GM23248 (cell line): ENCODE measurements around the gene CD300H. TPM values are rescaled to one million over a fixed set of nuclear protein-coding genes. Genes with fewer than 3 reads are reported as not detected.

ENCODE experiments used
- DNase-seq: peaks from one replicate; pipeline ENCODE4 v3.0.0-alpha.2; 2015
- H2AFZ ChIP-seq: fragments of 200-600 bp; sonication (generic); 2 replicates; pipeline ENCODE4 v1.6.1; 2016; ENCODE audit warnings: antibody characterized with exemption
- H3F3A ChIP-seq: fragments of 200-600 bp; sonication (generic); 2 replicates; pipeline ENCODE4 v1.6.1; 2016; ENCODE audit warnings: mild to moderate bottlenecking, antibody characterized with exemption, mixed run types; ENCODE audit not compliant: insufficient read depth
- H3K27ac ChIP-seq: fragments of 200-600 bp; sonication (generic); 2 replicates; pipeline ENCODE4 v1.5.1; 2016; ENCODE audit warnings: mild to moderate bottlenecking
- H3K27me3 ChIP-seq: fragments of 200-600 bp; sonication (generic); replicated peaks from 2 replicates; pipeline ENCODE4 v1.6.1; 2016; ENCODE audit warnings: mild to moderate bottlenecking; ENCODE audit not compliant: insufficient read depth
- H3K36me3 ChIP-seq: fragments of 200-600 bp; sonication (generic); 2 replicates; pipeline ENCODE4 v1.6.1; 2016; ENCODE audit warnings: low read depth, mild to moderate bottlenecking
- H3K4me1 ChIP-seq: fragments of 200-600 bp; sonication (generic); 2 replicates; pipeline ENCODE4 v1.6.1; 2016; ENCODE audit warnings: mild to moderate bottlenecking; ENCODE audit not compliant: insufficient read depth
- H3K4me2 ChIP-seq: fragments of 200-600 bp; sonication (generic); one replicate; pipeline ENCODE4 v1.6.1; 2016; ENCODE audit warnings: mild to moderate bottlenecking; ENCODE audit not compliant: unreplicated experiment
- H3K4me3 ChIP-seq: fragments of 200-600 bp; sonication (generic); 2 replicates; pipeline ENCODE4 v1.5.1; 2016; ENCODE audit warnings: mild to moderate bottlenecking
- H3K79me2 ChIP-seq: fragments of 200-600 bp; sonication (generic); 2 replicates; pipeline ENCODE4 v1.6.1; 2016; ENCODE audit warnings: mild to moderate bottlenecking; ENCODE audit not compliant: insufficient read depth
- H3K9ac ChIP-seq: fragments of 200-600 bp; sonication (generic); 2 replicates; pipeline ENCODE4 v1.6.1; 2016; ENCODE audit warnings: mild to moderate bottlenecking
- H3K9me2 ChIP-seq: fragments of 200-600 bp; sonication (generic); 2 replicates; pipeline ENCODE4 v1.6.1; 2016; ENCODE audit warnings: mixed run types, mild to moderate bottlenecking, moderate library complexity; ENCODE audit not compliant: insufficient read depth
- H3K9me3 ChIP-seq: fragments of 200-600 bp; sonication (generic); one replicate; pipeline ENCODE4 v1.6.1; 2017; ENCODE audit warnings: low read depth
- H4K20me1 ChIP-seq: fragments of 200-600 bp; sonication (generic); 2 replicates; pipeline ENCODE4 v1.6.0; 2016; ENCODE audit not compliant: insufficient read depth
- EZH2 ChIP-seq: fragments of 200-600 bp; sonication (generic); IDR thresholded peaks from 2 replicates; pipeline ENCODE4 v1.6.1; 2018; ENCODE audit warnings: antibody characterized with exemption, mild to moderate bottlenecking; ENCODE audit not compliant: insufficient read depth, poor library complexity, severe bottlenecking
- EZH2phosphoT487 ChIP-seq: fragments of 200-600 bp; sonication (generic); IDR thresholded peaks from 2 replicates; pipeline ENCODE4 v1.6.1; 2018; ENCODE audit warnings: antibody characterized with exemption, moderate library complexity, mild to moderate bottlenecking, low read depth; ENCODE audit not compliant: insufficient read depth
- WGBS, 2 experiments: methylation state at CpG; one replicate each; pipeline ENCODE4 v1.1.6; 2015 to 2017; ENCODE audit warnings: low lambda C conversion rate in 2 of 2, low coverage in 1 of 2; ENCODE audit errors: missing lambda C conversion rate in 2 of 2; 5-methylcytosine and 5-hydroxymethylcytosine counted together
- in situ Hi-C: fragments of 300-500 bp; cut with MboI; formaldehyde crosslinking; loops from 2 replicates; pipeline ENCODE4 v1.15.0; 2020
- polyA plus RNA-seq: library from polyadenylated mRNA; unstranded; fragments of >200 nt; fragmentation: Nextera tagmentation; extraction: Ambion mirVana; gene quantifications from 2 replicates; pipeline ENCODE4 v1.2.1, GENCODE V29; 2016
- total RNA-seq: library from RNA; depleted of rRNA; stranded (reverse); fragments of >200 nt; shearing (Covaris generic); gene quantifications from 2 replicates; pipeline ENCODE4 v1.2.3, GENCODE V29; 2014

CD300H gene
- total and polyA plus RNA-seq, 2 experiments from 2014 or later: not detected

DNA sequence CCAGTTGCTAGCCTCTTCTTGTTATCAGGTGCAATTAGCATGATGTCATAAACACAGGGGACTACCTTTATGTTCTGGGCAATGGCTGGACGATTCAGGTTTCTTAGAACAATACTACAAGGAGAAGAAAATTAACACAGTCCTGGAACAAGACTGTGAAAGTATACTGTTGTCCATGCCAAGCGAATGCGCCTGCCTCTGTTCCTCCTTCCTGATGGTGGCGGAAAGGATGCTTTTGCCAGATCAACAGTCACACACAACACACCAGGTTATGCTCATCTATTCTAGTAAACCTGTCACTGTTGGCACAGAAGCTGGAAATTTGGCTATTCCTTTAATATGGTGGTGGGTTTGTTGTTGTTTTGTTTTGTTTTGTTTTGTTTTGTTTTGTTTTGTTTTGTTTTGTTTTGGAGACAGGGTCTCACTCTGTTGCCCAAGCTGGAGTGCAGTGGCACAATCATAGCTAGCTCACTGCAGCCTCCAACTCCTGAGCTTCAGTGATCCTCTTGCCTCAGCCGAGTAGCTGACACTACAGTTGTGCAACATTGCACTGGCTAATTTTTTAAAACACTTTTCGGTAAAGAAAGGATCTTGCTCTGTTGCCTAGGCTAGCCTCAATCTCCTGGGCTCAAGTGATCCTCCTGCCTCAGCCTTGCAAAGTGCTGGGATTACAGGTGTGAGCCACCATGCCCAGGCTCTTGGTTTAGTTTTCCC, 27.9 kb upstream of the CD300H start:
- Histone ChIP-seq H3K4me1 (no peaks in the 10 kb centered on the region), H3K4me2 (no peak overlapping the region), H2AFZ (no peak overlapping the region), H3K9me2 (no peaks in the 10 kb centered on the region), H3K27ac (no peak overlapping the region), H4K20me1 (no peaks in the 10 kb centered on the region), H3K9ac (no peak overlapping the region), H3K4me3 (no peak overlapping the region), H3F3A (no peaks in the 10 kb centered on the region), H3K27me3 (peaks cover 24% of the 10 kb centered on the region), H3K79me2 (no peaks in the 10 kb centered on the region), H3K9me3 (no peaks in the 10 kb centered on the region), H3K36me3 (no peaks in the 10 kb centered on the region)
- no peak for DNase-seq
- no peak for TF ChIP-seq EZH2phosphoT487
- TF ChIP-seq EZH2: no peak
- in situ Hi-C loops: no loop called here
- 51 to 60% methylated on average over 6 of the region's 6 CpGs for WGBS, 2 experiments

- Histone ChIP-seq H3K9me3 (no peaks in the 10 kb centered on the region), H3F3A (no peaks in the 10 kb centered on the region), H3K4me2 (no peak within 1 kb of the TSS), H3K27me3 (peaks cover 21% of the 10 kb centered on the region), H3K4me1 (no peaks in the 10 kb centered on the region), H3K27ac (no peak within 1 kb of the TSS), H3K4me3 (no peak within 1 kb of the TSS), H3K9me2 (no peaks in the 10 kb centered on the region), H3K36me3 (no peaks in the 10 kb centered on the region), H3K79me2 (no peaks in the 10 kb centered on the region), H2AFZ (no peak within 1 kb of the TSS), H3K9ac (no peak within 1 kb of the TSS), H4K20me1 (no peaks in the 10 kb centered on the region)
- DNase-seq: no peak
- 57 to 61% methylated on average over 14 of the region's 14 CpGs for WGBS, 2 experiments
- TF ChIP-seq EZH2 (no peak), EZH2phosphoT487 (no peak)
- in situ Hi-C loops: no loop called here
Measured at GRCh38 chr17:74592087-74592990, 25.0 kb upstream of the CD300H start, which contains the start of gene CD300LD. Gene CD300LD (minus strand): TSS chr17:74592283. CDS start chr17:74592202, 81 bp downstream.

DNA sequence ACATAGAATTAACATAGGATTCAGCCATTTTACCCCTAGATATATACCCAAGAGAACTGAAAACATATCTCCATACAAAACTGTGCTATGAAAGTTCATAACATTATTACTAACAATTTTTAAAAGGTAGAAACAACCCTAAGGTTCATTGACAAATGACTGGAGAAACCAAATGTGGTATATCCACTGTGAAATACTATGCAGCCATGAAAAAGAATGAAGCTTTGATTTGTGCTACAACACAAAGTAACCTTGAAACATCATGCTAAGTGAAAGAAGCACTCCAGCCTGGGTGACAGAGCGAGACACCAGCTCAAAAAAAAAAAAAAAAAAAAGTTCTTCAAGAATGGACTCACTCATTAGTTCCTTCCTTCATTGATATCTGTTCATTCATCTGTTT, 24.2 kb upstream of the CD300H start:
- no peak for TF ChIP-seq EZH2
- TF ChIP-seq EZH2phosphoT487: no peak
- Histone ChIP-seq H3K9me2 (no peaks in the 10 kb centered on the region), H3K9me3 (no peaks in the 10 kb centered on the region), H3K4me1 (no peaks in the 10 kb centered on the region), H3K27me3 (peaks cover 26% of the 10 kb centered on the region), H3K4me2 (no peak overlapping the region), H3K79me2 (no peaks in the 10 kb centered on the region), H3K36me3 (no peaks in the 10 kb centered on the region), H4K20me1 (no peaks in the 10 kb centered on the region), H3F3A (no peaks in the 10 kb centered on the region), H3K27ac (no peak overlapping the region), H3K9ac (no peak overlapping the region), H3K4me3 (no peak overlapping the region), H2AFZ (no peak overlapping the region)
- WGBS, 2 experiments: 13 to 29% methylated on average over 1 of the region's 1 CpG
- no peak for DNase-seq
- in situ Hi-C loops: no loop called here

DNA sequence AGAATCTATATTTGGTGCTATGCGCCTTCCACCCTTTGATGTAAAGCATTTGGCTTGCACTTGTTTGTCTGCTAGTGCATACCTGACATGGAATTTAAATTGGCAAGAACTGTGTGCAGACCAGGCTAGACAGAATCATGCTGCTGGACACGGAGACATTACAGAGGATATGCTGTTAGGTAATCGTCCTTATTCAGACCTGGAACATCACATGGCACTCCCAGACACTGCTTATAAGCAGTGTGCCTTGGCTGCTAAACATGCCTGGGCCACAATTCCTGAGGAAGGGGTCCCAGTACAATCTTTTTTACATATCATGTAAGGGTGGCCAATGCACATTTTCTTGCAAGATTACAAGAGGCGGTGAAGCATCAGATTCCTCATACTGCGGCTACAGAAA, 18.4 kb upstream of the CD300H start:
- H3K79me2 ChIP-seq: no peaks in the 10 kb centered on the region
- no peak overlapping the region for H3K9ac ChIP-seq
- H3K9me2 ChIP-seq: no peaks in the 10 kb centered on the region
- in situ Hi-C loops: no loop called here
- H3K27ac ChIP-seq: no peak overlapping the region
- H3F3A ChIP-seq: no peaks in the 10 kb centered on the region
- H3K36me3 ChIP-seq: no peaks in the 10 kb centered on the region
- no peaks in the 10 kb centered on the region for H3K4me1 ChIP-seq
- no peak for DNase-seq
- H3K9me3 ChIP-seq: no peaks in the 10 kb centered on the region
- H3K4me2 ChIP-seq: no peak overlapping the region
- no peak overlapping the region for H3K4me3 ChIP-seq
- no peak for TF ChIP-seq EZH2
- no peak for TF ChIP-seq EZH2phosphoT487
- H4K20me1 ChIP-seq: no peaks in the 10 kb centered on the region
- H2AFZ ChIP-seq: no peak overlapping the region
- peaks cover 37% of the 10 kb centered on the region for H3K27me3 ChIP-seq
- 17 to 19% methylated on average over 5 of the region's 5 CpGs for WGBS, 2 experiments
